C4-2B (cell line): ENCODE measurements around the gene RASGRF2.

Experiments used
- H3K27ac ChIP-seq: fragments of 450-650 bp; 2 replicates; pipeline ENCODE4 v1.5.1; 2017
- ZFX ChIP-seq: fragments of 450-650 bp; IDR thresholded peaks from 2 replicates; pipeline ENCODE4 v1.6.1; 2017
- TF ChIP-seq, protein P1 (sequence below): fragments of 450-650 bp; conservative IDR thresholded peaks from 2 replicates; pipeline ENCODE4 v1.5.1; 2017; ENCODE audit warnings: mild to moderate bottlenecking

The RASGRF2 gene

GRCh38 chr5:81177061-81177460 is 216.9 kb downstream of the RASGRF2 start:
- TF ChIP-seq, protein P1, sequence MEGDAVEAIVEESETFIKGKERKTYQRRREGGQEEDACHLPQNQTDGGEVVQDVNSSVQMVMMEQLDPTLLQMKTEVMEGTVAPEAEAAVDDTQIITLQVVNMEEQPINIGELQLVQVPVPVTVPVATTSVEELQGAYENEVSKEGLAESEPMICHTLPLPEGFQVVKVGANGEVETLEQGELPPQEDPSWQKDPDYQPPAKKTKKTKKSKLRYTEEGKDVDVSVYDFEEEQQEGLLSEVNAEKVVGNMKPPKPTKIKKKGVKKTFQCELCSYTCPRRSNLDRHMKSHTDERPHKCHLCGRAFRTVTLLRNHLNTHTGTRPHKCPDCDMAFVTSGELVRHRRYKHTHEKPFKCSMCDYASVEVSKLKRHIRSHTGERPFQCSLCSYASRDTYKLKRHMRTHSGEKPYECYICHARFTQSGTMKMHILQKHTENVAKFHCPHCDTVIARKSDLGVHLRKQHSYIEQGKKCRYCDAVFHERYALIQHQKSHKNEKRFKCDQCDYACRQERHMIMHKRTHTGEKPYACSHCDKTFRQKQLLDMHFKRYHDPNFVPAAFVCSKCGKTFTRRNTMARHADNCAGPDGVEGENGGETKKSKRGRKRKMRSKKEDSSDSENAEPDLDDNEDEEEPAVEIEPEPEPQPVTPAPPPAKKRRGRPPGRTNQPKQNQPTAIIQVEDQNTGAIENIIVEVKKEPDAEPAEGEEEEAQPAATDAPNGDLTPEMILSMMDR: no peak
- TF ChIP-seq ZFX: no peak
- no peak overlapping the region for H3K27ac ChIP-seq

- TF ChIP-seq, protein P1: no peak
- TF ChIP-seq ZFX: no peak
- no peak overlapping the region for H3K27ac ChIP-seq
Observed at GRCh38 chr5:81179959-81180358, 219.8 kb downstream of the RASGRF2 start.

DNA sequence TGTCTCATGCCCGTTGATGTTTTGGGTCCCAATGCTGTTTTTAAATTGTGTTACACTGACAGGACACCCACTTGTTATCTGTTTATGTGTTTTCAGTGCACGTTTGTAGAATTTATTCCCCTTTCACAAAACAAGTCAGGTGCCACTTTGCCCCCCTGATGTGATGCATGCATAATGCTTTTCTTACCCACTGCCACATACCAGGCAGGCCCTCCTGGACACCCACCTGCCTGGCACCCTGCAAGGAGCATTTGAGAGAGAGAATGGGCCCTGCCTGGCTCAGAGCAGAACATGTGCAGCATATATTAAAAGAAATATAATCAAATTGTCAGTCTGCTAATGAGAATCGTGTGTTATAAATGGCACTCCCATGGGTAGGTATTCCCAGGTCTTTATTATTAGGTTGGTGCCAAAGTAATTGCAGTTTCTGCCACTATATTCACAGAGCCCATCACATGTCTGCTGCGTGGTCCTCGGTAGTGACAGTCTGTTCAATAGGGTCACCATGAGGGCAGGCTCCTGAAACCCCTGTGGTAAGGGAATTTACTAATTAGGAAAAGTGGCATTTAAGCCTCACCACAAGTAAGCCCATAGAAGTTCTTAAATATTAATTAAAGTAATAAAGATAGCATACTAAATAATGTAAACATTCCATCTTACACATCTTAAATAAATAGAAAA is 220.8 kb downstream of the RASGRF2 start:
- no peak overlapping the region for H3K27ac ChIP-seq
- TF ChIP-seq ZFX: no peak
- TF ChIP-seq, protein P1: no peak

- TF ChIP-seq ZFX: no peak
- TF ChIP-seq, protein P1: no peak
- H3K27ac ChIP-seq: no peak overlapping the region
Observed at GRCh38 chr5:81181576-81182316, 221.6 kb downstream of the RASGRF2 start.

DNA sequence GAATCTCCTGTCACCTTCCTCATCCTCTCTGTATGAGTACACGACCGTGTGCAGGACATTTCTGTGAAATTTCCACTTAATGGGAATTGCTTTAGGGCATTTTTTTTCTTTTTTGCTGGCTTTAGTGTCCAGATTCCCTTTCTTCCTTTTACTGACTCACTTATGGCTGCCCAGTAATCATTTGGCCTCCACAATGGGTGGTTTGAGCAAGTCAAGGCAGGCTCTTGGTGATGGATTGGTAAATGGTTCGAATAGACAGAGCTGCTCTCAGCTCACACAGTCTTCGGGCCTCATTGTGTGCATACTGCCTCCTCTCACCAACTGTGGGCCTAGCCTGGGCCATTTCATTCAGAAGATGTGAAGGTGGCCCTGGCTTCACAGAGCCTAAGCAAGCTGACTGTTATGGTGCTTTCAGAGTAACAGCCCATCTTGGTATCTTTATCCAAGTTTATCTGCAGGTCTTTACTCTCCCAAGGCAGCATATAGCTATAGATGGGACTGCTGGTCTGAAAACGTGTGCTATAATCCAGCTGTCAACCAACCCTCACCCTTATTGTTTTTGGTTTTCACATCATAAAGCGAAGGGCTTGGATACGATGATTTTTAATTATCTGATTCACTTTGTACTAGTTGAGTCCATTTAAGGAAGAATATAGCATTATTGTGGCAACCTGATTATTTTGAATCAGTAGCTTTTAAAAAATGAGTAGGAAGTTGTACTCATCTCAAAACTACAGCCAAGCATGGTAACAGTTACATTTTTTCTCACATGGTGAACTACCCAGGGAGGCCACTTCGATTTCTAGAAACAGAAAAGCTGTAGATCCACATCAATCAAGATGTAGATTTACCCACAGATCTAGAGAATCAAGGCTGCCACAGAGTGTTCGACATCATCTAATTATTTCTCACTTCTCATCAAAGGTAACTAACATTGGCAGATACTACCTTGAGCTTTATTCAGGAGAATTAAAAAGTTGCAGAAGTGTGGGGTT is 222.5 kb downstream of the RASGRF2 start:
- no peak for TF ChIP-seq ZFX
- TF ChIP-seq, protein P1: no peak
- H3K27ac ChIP-seq: no peak overlapping the region

DNA sequence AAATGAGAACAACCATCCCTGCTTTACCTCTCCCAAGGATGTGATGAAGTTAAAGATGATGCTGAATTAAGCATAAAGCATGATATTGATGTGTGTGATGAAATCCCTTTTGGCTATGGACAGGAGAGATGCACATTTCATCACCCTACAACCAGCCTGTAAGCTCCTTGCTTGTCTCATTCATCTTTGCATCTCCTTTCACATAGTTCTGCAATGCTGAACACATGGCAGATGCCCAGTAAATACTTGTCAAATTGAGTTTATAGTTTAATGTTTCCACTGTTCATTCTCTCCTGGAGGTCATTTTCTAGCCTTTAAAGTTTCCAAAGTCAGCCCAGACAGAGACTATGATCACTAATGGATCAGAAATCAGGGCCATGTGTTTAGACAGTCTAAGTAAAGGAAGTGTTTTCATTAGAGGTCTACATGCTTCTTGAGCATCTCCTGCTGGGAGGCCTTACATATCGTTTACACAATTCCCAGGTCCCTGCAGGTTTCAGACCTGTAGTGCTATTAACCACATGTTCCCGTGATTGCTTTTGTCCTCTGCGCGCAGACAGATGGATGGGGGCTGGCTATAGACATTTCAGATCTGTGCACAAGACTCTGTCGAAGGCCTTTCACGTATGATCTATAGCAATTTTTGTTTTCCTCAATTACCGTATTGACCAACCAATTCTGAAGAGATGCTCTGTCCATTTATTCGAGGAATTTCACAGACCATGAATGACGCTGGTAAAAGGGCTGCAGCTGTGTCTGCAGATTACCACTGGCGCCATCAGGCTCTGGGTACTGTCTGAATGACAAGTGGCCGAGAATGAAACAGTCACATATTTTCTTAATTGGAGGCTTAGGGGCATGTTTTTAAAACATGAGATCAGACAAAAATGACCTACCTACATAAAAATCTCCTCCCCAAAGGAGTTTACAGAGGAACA is 223.9 kb downstream of the RASGRF2 start:
- H3K27ac ChIP-seq: no peak overlapping the region
- TF ChIP-seq ZFX: no peak
- TF ChIP-seq, protein P1: no peak
